Panc1 (cell line): ENCODE data around the gene FDPS. TPM values are rescaled to one million over a fixed set of nuclear protein-coding genes. Genes with fewer than 3 reads are reported as not detected.

Source experiments
- ATAC-seq: fragments of 200-7000 bp; cut with Tn5 transposase; 2 replicates; pipeline ENCODE4 v1.9.1; 2020; ENCODE audit warnings: mild to moderate bottlenecking, moderate library complexity
- BruUV-seq: library from RNA; stranded (reverse); fragments of 400-500 nt; replicated peaks from 2 replicates; lab custom pipeline; 2021; lab: Mats Ljungman, UMichigan
- CTCF ChIA-PET: fragments of 300-600 bp; sonication (Branson Sonifier 250); formaldehyde crosslinking; loops from one replicate; lab custom pipeline; 2022; ENCODE audit warnings: antibody characterized with exemption; lab: Charles Lee
- POLR2A ChIA-PET: fragments of 300-600 bp; sonication (Branson Sonifier 250); formaldehyde crosslinking; loops from one replicate; lab custom pipeline; 2022; ENCODE audit warnings: antibody characterized with exemption; lab: Charles Lee
- DNase-seq: peaks from one replicate; pipeline ENCODE4 v3.0.0-alpha.2; 2010; ENCODE audit warnings: low read depth, low spot score
- H3K27ac ChIP-seq: 2 replicates; pipeline ENCODE4 v1.5.1; 2011; ENCODE audit warnings: mild to moderate bottlenecking, low read length, inconsistent platforms
- H3K27me3 ChIP-seq: fragments of 200-500 bp; sonication (Bioruptor generic); 2 replicates; pipeline ENCODE4 v1.6.0; 2014; ENCODE audit warnings: low read length, inconsistent platforms; ENCODE audit not compliant: control insufficient read depth, insufficient read depth
- H3K36me3 ChIP-seq: fragments of 200-500 bp; sonication (Bioruptor generic); 2 replicates; pipeline ENCODE4 v1.5.1; 2014; ENCODE audit warnings: inconsistent platforms, mild to moderate bottlenecking, low read length, moderate library complexity; ENCODE audit not compliant: control insufficient read depth, insufficient read depth
- H3K4me1 ChIP-seq: 2 replicates; pipeline ENCODE4 v1.5.1; 2011; ENCODE audit warnings: inconsistent platforms, mild to moderate bottlenecking, low read length, moderate library complexity; ENCODE audit not compliant: control insufficient read depth, insufficient read depth
- H3K4me3 ChIP-seq, 2 experiments: 2 replicates each; pipeline ENCODE4 v1.5.1; 2011 to 2012; ENCODE audit warnings: low read depth in 2 of 2, low read length in 2 of 2, mild to moderate bottlenecking in 2 of 2, inconsistent platforms in 1 of 2, moderate library complexity in 1 of 2
- H3K9me3 ChIP-seq: fragments of 200-500 bp; sonication (Bioruptor generic); 2 replicates; pipeline ENCODE4 v1.5.1; 2014; ENCODE audit warnings: low read depth, mild to moderate bottlenecking, inconsistent platforms, low read length, moderate library complexity; ENCODE audit not compliant: control insufficient read depth, insufficient read depth
- POLR2AphosphoS5 ChIP-seq: IDR thresholded peaks from 2 replicates; pipeline ENCODE4 v1.6.1; 2012; ENCODE audit warnings: mild to moderate bottlenecking, low read depth, low read length, moderate library complexity
- SIN3A ChIP-seq: IDR thresholded peaks from 2 replicates; pipeline ENCODE4 v1.6.1; 2012; ENCODE audit warnings: low read depth, mild to moderate bottlenecking, low read length, moderate library complexity, borderline replicate concordance; ENCODE audit not compliant: insufficient read depth
- TCF7L2 ChIP-seq: IDR thresholded peaks from 2 replicates; pipeline ENCODE4 v1.6.1; 2011; ENCODE audit warnings: mild to moderate bottlenecking, low read depth, low read length, inconsistent platforms
- in situ Hi-C: cut with HindIII; loops from 2 replicates; pipeline ENCODE4 v1.10.0; 2016; ENCODE audit warnings: low sequenced_read_pairs, low pct_unique_long_range_greater_than_20kb
- intact Hi-C: fragments of 100-400 bp; cut with micrococcal nuclease; formaldehyde crosslinking; loops from one replicate; pipeline ENCODE4 v1.10.0; 2022; ENCODE audit not compliant: unreplicated experiment
- total RNA-seq: library from RNA; stranded (reverse); gene quantifications from one replicate; pipeline ENCODE4 v1.2.1, GENCODE V29; 2021; ENCODE audit not compliant: unreplicated experiment
- TF ChIP-seq, protein P1 (sequence below): fragments of 450-650 bp; IDR thresholded peaks from 2 replicates; pipeline ENCODE4 v1.5.1; 2017; ENCODE audit warnings: mild to moderate bottlenecking
- TF ChIP-seq, protein P2 (sequence below), 2 experiments: IDR thresholded peaks; 2 replicates each; pipeline ENCODE4 v1.6.1; 2011 to 2012; ENCODE audit warnings: low read depth in 2 of 2, control low read depth in 1 of 2, low read length in 1 of 2, mild to moderate bottlenecking in 1 of 2, moderate library complexity in 1 of 2; ENCODE audit not compliant: insufficient read depth in 1 of 2

The FDPS gene
- total RNA-seq, 1 experiment from 2014 or later: 255 TPM

DNA sequence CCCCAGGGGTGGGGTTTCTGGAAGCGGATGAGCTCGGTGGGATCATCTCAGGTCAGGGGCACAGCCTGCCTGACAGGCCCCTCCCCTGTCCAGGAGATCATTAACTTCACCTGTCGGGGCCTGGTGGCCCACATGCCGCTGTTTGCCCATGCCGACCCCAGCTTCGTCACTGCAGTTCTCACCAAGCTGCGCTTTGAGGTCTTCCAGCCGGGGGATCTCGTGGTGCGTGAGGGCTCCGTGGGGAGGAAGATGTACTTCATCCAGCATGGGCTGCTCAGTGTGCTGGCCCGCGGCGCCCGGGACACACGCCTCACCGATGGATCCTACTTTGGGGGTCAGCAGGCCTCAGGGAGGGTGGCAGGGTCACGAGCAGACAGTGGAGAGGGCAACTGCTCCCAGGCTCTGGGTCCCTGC is 23.0 kb upstream of the FDPS start:
- H3K36me3 ChIP-seq: no peaks in the 10 kb centered on the region
- CTCF ChIA-PET: no interaction called here
- POLR2A ChIA-PET: no interaction called here
- no peaks in the 10 kb centered on the region for H3K4me1 ChIP-seq
- H3K27me3 ChIP-seq: no peaks in the 10 kb centered on the region
- ATAC-seq (no peak), DNase-seq (no peak)
- intact Hi-C loops (no loop called here), in situ Hi-C loops (no loop called here)
- H3K9me3 ChIP-seq: no peaks in the 10 kb centered on the region
- no peak overlapping the region for H3K27ac ChIP-seq
- H3K4me3 ChIP-seq: no peak overlapping the region
- TF ChIP-seq, protein P1, sequence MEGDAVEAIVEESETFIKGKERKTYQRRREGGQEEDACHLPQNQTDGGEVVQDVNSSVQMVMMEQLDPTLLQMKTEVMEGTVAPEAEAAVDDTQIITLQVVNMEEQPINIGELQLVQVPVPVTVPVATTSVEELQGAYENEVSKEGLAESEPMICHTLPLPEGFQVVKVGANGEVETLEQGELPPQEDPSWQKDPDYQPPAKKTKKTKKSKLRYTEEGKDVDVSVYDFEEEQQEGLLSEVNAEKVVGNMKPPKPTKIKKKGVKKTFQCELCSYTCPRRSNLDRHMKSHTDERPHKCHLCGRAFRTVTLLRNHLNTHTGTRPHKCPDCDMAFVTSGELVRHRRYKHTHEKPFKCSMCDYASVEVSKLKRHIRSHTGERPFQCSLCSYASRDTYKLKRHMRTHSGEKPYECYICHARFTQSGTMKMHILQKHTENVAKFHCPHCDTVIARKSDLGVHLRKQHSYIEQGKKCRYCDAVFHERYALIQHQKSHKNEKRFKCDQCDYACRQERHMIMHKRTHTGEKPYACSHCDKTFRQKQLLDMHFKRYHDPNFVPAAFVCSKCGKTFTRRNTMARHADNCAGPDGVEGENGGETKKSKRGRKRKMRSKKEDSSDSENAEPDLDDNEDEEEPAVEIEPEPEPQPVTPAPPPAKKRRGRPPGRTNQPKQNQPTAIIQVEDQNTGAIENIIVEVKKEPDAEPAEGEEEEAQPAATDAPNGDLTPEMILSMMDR: no peak
- TF ChIP-seq POLR2AphosphoS5: no peak
- TF ChIP-seq, protein P2, sequence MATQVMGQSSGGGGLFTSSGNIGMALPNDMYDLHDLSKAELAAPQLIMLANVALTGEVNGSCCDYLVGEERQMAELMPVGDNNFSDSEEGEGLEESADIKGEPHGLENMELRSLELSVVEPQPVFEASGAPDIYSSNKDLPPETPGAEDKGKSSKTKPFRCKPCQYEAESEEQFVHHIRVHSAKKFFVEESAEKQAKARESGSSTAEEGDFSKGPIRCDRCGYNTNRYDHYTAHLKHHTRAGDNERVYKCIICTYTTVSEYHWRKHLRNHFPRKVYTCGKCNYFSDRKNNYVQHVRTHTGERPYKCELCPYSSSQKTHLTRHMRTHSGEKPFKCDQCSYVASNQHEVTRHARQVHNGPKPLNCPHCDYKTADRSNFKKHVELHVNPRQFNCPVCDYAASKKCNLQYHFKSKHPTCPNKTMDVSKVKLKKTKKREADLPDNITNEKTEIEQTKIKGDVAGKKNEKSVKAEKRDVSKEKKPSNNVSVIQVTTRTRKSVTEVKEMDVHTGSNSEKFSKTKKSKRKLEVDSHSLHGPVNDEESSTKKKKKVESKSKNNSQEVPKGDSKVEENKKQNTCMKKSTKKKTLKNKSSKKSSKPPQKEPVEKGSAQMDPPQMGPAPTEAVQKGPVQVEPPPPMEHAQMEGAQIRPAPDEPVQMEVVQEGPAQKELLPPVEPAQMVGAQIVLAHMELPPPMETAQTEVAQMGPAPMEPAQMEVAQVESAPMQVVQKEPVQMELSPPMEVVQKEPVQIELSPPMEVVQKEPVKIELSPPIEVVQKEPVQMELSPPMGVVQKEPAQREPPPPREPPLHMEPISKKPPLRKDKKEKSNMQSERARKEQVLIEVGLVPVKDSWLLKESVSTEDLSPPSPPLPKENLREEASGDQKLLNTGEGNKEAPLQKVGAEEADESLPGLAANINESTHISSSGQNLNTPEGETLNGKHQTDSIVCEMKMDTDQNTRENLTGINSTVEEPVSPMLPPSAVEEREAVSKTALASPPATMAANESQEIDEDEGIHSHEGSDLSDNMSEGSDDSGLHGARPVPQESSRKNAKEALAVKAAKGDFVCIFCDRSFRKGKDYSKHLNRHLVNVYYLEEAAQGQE (IDR thresholded peaks at IDR 0.05; ENCODE audit: insufficient read depth in 1 of 2, low read depth in 2 of 2, low read length in 1 of 2): no peak
- TF ChIP-seq TCF7L2: no peak
- no peak for TF ChIP-seq SIN3A
- BruUV-seq: no TSS peak

DNA sequence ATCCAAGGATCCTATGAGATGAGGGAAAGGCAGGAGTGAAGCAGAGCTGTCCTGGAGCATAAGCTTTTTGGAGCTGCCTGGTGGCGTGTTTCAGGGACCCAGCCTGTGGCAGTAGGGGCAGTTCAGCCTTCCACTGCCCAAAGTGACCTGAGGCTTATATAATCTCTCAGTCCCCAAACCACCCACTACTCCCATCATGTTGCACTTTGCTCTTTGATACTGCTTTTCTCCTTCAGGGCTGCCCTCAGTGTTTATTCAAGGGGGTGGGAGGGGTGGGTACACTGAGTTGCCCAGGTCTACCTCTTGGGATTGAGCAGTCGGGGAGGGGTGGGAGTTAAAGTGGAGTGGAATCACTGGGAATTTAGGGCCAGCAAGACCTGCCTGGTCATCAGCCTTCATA is 22.1 kb upstream of the FDPS start:
- intact Hi-C loops (no loop called here), in situ Hi-C loops (no loop called here)
- ATAC-seq (no peak), DNase-seq (no peak)
- H3K4me3 ChIP-seq: no peak overlapping the region
- ChIA-PET CTCF (no interaction called here), POLR2A (interaction anchor here (0.7 kb wide), 1 partner anchor 11 kb away, joined by 3 read pairs; no protein-coding TSS in a partner anchor)
- no peaks in the 10 kb centered on the region for H3K27me3 ChIP-seq
- no peaks in the 10 kb centered on the region for H3K9me3 ChIP-seq
- no peak overlapping the region for H3K27ac ChIP-seq
- no TSS peak for BruUV-seq
- no peaks in the 10 kb centered on the region for H3K36me3 ChIP-seq
- H3K4me1 ChIP-seq: no peaks in the 10 kb centered on the region
- TF ChIP-seq, protein P1: no peak
- TF ChIP-seq TCF7L2 (no peak), POLR2AphosphoS5 (no peak), SIN3A (no peak)
- TF ChIP-seq, protein P2 (IDR thresholded peaks at IDR 0.05; ENCODE audit: insufficient read depth in 1 of 2, low read depth in 2 of 2, low read length in 1 of 2): no peak
